Glomerular visceral epithelial cell (primary cell): ENCODE results near the gene AKAP8.
"Not testable (repeated sequence)": the region's sequence is repeated elsewhere in the genome, so short reads cannot be mapped to it uniquely, and the experiment has no call there.

Source experiments
- DNase-seq: peaks from one replicate; pipeline ENCODE4 v3.0.0-alpha.2; 2016; ENCODE audit errors: extremely low spot score

AKAP8 gene

GRCh38 chr19:15373644-15374043, 5.9 kb downstream of the AKAP8 start:
- DNase-seq: no peak

DNA sequence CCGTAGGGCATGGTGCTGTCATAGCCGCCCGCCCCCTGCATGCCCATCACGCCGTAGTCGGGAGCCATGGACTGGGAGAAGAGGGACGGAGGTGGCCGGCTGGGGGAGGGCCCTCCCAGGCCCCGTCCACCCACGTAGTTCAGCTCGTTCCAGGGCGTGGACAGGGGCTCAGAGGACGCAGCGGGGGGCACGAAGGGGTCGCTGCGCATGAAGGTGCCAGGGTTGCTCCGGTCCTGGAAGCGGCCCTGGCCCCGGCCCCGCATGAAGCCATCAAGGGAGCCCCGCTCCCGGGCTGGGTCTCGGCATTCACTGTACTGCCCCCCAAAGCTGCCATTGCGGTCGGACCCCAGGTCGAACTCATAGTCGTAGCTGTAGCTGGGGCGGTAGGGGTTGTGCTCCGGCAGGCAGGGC, 6.7 kb downstream of the AKAP8 start:
- DNase-seq: no peak

DNA sequence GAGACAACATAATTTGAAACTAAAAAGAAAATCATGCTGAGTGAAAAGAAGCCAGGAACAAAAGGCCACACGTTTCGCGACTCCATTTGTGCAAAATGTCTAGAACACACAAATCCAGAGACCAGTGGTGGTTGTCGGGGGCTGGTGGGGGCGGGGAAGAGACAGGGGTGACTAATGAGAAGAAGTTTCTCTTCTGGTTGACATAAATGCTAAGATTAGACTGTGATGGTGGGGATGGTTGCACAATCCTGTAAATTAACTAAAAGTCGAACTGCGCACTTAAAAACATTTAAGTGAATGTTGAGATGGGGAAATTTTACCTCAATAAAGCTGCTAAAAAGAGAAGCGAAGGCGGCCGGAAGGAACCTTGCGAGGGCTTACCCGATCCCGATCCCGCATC, 7.1 kb downstream of the AKAP8 start:
- DNase-seq: no peak

- DNase-seq: no peak
Measured at GRCh38 chr19:15371786-15372380, 7.7 kb downstream of the AKAP8 start.

GRCh38 chr19:15371119-15371518, 8.5 kb downstream of the AKAP8 start:
- no peak for DNase-seq

DNA sequence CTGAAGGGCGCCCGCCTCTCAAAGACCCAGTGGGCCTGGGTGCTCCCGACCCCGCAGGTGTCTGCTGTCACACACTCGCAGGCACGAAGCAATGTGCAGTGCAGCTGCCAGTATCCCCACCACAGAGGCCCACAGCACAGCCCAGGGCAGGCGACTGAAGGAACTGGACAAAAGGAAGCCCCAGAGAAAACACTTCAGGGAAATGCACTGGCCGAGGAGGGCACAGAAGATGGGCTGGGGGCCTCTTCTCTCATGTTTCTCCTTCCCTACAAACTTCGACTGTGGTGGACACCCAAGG, 10.0 kb downstream of the AKAP8 start:
- DNase-seq: no peak

DNA sequence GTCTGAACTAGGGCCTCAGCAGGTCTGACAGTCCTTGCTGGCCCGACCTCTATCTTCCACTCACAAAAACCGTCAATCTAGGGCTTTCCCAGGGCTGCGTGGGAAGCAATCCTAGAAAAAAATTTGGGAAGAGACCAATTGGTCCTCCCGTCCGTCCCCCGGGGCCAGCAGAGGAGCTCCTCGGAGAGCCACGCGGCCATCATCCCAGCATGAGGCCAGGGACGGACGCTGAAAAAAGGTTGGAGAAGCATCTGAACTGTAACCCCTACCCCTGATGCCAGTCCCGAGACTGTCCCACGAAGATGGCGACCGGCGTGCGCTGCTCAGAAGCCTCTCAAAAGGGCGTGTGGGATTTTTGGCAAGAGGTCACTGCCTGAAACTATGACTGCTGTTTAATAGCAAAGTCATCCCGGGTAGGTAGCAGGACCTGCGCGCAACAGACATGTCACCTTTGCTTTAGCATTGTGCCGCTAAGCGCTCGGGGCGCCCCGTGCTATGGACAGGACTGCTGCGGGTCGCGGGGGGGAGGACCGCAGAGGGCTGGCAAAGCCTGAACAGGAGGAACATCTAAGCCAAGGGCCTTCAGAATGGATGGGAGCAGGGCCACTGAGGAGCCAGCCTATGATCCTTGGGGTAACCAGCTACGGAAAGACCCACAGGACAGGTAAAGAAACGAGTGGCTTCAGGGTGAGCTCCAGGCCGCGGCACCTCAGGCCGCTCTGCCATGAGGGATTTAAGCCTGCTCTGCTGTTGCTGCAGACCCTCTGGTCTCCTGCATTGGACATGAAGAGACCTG, 10.6 kb downstream of the AKAP8 start:
- DNase-seq: no peak

DNA sequence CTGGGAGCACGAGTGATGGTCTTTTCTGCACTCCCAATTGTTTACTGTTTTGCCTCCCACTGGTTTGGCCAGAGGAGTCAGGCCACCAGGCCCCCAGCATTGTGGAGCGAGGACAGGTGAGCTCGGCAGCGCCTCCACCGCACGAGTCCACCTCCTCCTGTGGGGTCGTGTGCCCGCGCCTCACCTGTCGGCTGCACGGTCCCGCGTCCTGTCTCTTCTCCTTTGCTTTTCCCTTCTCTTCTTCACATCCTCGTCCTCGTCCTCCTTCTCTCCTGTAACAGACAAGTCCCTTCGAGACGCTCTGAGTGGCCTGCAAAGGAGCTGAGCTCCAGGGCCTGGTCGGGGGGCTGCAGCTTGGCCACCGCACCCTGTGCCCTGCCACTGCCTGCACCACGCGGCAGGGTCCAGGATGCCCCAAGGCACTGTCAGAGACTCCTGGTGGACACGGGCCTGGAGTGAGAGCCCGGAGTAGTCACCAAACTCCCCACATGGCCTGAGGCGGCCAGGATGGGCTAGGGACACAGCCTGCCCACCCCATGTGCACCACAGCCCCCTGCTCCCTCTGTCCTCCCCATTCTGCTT, 11.4 kb downstream of the AKAP8 start:
- DNase-seq: no peak

GRCh38 chr19:15367439-15367838, 12.1 kb downstream of the AKAP8 start:
- DNase-seq: no peak

GRCh38 chr19:15365264-15365663, 14.3 kb downstream of the AKAP8 start:
- DNase-seq: no peak

- DNase-seq: not testable (repeated sequence)
Measured at GRCh38 chr19:15363791-15364190, 15.8 kb downstream of the AKAP8 start.

DNA sequence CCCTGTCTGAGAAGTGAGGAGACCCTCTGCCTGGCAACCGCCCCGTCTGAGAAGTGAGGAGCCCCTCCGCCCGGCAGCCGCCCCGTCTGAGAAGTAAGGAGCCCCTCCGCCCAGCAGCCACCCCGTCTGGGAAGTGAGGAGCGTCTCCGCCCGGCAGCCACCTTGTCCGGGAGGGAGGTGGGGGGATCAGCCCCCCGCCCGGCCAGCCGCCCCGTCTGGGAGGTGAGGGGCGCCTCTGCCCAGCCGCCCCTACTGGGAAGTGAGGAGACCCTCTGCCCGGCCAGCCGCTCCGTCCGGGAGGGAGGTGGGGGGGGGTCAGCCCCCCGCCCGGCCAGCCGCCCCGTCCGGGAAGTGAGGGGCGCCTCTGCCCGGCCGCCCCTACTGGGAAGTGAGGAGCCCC, 16.5 kb downstream of the AKAP8 start:
- DNase-seq: not testable (repeated sequence)

DNA sequence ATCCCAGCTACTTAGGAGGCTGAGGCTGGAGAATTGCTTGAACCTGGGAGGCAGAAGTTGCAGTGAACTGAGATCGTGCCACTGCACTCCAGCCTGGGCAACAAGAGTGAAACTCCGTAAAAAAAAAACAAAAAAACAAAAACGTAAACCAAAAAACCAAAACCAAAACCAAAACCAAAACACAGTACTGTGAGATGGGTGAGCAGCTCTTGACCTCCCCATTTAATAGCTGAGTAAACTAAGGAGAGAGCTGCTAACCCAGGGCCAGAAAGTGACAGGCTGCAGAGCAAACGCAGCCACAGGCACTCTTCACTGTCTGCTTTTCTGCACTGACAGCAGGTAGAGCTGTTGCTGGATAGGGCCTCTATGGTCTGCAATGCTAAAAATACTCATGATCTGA, 19.6 kb downstream of the AKAP8 start:
- DNase-seq: not testable (repeated sequence)

DNA sequence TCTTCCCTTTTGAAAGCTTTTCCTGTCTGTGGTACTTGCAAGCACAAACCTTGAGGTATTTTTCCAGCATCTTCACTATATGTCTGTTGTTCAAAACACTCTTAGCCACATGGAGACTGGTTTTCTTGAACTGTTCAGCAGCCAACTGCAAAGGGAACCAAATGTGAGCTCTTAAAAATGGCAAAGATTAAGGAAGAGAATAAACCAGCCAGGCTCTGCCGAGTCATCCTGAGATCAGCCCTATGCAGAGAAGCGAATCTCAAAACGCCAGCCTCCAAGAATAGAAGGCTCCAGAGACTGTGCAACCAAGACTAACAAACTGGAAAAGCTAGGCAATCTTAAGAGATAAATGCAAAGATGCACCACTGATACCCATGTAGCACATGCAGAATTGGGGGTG, 20.7 kb downstream of the AKAP8 start:
- no peak for DNase-seq

DNA sequence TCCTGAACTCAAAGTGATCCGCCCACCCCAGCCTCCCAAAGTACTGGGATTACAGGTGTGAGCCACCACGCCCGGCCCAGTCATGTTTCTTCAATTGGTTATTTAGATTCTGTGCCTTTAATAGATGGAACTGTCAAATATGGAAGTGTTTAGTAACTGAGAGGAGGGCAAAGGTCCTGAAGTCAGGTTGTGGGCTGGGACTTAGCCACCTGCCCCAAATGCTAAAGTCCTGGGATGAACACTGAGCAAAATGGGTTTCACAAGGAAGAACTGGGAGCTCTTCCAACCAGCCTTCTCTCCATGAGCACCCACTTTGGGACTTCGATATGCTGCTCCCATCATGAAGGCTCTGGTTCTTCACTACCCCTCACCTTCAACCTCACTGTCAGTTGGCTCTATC, 21.7 kb downstream of the AKAP8 start:
- DNase-seq: no peak

- no peak for DNase-seq
Measured at GRCh38 chr19:15354566-15355296, 24.9 kb downstream of the AKAP8 start.

- DNase-seq: no peak
Measured at GRCh38 chr19:15353908-15354307, 25.7 kb downstream of the AKAP8 start.

GRCh38 chr19:15352535-15352934, 27.1 kb downstream of the AKAP8 start:
- not testable (repeated sequence) for DNase-seq

GRCh38 chr19:15341328-15341727, 38.3 kb downstream of the AKAP8 start:
- not testable (repeated sequence) for DNase-seq

- no peak for DNase-seq
Measured at GRCh38 chr19:15340086-15340485, 39.5 kb downstream of the AKAP8 start.

GRCh38 chr19:15337202-15337601, 42.4 kb downstream of the AKAP8 start:
- DNase-seq: no peak

- not testable (repeated sequence) for DNase-seq
Measured at GRCh38 chr19:15335992-15336391, 43.6 kb downstream of the AKAP8 start.
